Astrocyte of the hippocampus (primary cell): ENCODE results near the gene COL10A1.

ENCODE experiments used
- DNase-seq: peaks from one replicate; pipeline ENCODE4 v3.0.0; 2011; ENCODE audit warnings: low read depth, low spot score

COL10A1 gene

GRCh38 chr6:116126032-116126431 lies at the start of gene COL10A1:
TSS of gene COL10A1 (minus strand) at chr6:116126132. CDS start at chr6:116125492, 640 bp downstream.
- DNase-seq, result no peak

- no peak for DNase-seq
Observed at GRCh38 chr6:116175344-116175743, 49.4 kb upstream of the COL10A1 start.

DNA sequence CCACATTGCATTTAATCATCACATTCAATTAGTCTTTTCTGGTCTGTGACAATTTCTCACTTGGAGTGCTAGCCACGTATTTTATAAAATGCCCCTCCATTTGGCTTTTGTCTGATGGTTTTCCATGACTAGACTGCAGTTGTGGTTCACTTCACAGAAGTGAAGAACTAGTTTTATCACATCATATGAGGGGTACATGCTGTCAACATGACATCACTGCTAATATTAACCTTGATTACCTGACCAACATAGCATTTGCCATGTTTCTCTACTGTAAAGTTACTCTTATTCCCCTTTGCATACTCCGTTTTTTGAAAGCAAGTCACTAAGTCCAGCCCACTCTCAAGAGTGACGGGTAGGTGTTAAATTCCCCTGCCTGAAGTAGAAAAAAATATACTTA lies 48.0 kb upstream of the COL10A1 start:
- no peak for DNase-seq

DNA sequence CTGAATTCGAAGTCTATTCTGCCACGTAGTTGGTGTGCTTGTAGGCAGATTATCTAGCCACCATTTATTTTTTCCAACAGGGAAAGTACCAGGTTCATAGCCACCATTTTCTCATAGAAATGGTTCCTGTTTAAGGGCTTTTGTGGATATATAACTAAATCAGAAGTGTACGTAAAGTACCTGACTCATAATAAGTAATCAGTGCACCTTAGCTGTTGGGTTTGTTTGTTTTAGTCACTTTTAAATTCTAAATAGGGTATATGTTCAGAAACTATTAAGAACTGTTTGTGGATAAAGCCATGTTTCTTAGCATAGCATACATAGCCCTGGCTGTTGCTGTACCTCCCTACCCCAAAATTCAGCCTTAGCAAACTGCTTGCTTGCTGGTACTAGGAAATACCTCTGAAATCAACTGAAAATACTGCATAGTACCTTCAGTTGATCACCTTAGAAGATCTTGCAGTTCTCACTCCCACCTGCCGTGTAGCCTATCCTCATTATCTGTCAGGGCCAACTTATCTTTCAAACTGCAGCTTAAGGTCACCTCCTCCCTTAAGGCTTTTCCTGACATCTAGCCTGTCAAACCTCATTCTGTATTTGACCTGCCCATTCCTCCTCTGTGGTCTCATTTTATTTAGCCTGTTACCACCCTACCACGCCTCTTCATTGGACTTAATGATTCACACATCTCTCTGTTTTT lies 44.6 kb upstream of the COL10A1 start:
- no peak for DNase-seq

- DNase-seq, result no peak
Observed at GRCh38 chr6:116169880-116170279, 43.9 kb upstream of the COL10A1 start.

- DNase-seq, result no peak
Observed at GRCh38 chr6:116168148-116168547, 42.2 kb upstream of the COL10A1 start.

- no peak for DNase-seq
Observed at GRCh38 chr6:116166369-116166768, 40.4 kb upstream of the COL10A1 start.

GRCh38 chr6:116165596-116165995 lies 39.7 kb upstream of the COL10A1 start:
- DNase-seq, result no peak

DNA sequence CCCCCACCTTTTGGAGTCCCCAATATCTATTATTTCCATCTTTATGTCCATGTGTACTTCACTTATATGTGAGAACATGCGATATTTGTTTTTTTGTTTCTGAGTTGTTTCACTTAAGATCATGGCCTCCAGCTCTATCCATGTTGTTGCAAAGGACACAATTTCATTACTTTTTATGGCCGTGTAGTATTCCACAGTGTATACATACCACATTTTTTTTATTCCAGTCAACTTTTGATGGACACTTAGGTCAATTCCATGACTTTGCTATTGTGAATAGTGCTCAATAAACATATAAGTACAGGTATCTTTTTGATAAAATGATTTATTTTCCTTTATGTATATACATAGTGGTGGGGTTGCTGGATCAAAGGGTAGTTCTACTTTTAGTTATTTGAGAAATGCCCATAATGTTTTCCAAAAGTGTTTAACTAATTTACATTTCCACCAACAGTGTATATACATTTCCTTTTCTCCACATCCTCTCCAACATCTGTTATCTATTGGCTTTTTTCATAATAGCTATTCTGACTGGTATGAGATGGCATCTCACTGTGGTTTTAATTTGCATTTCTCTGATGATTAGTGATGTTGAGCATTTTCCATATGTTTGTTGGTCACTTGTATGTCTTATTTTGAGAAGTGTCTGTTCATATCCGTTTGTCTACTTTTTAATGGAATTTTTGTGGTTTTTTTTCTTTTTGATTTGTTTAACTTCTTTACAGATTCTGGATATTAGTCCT lies 34.0 kb upstream of the COL10A1 start:
- no peak for DNase-seq

- peak; percentile 38 for DNase-seq
Observed at GRCh38 chr6:116158641-116159040, 32.7 kb upstream of the COL10A1 start.

DNA sequence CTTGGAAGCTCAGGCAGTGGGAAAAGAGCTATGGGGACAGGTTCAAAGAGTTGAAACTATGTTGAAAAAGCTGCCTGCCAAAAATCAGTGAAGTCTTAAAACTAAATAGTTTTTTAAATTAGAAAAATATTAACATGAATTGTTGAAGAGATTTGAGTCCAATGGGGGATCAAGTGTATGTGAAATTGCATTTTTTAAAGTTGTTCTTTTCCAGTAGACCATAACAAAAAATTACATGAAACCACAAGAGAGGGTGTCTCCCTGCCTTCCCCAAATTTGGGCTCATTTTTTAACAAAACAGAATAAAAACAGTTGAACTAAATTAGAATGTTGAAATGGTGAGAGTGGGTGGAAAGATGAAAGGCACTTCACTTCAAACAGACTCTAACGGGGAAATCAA lies 31.5 kb upstream of the COL10A1 start:
- no peak for DNase-seq

GRCh38 chr6:116156405-116157326 lies 30.7 kb upstream of the COL10A1 start:
- no peak for DNase-seq

DNA sequence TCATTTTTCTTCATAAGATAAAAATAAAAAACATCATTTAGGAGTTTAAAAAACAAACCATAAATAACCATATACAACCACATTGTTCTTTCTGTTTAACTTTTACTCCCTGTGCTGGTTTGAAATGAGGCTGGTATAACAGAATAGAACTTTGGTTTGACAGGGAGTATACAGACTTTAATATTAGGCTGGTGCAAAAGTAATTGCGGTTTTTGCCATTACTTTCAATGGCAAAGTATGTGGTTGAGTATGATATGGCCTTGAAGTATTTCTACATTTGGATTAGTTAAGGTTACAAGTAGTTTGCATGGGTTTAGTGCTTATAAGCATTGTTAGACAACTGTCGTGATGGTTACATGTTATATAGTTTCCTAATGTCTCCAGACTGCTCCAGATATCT lies 29.0 kb upstream of the COL10A1 start:
- DNase-seq, result no peak

GRCh38 chr6:116152620-116153019 lies 26.7 kb upstream of the COL10A1 start:
- DNase-seq, result no peak

- DNase-seq, result peak; percentile 72
Observed at GRCh38 chr6:116145803-116146675, 20.1 kb upstream of the COL10A1 start.

DNA sequence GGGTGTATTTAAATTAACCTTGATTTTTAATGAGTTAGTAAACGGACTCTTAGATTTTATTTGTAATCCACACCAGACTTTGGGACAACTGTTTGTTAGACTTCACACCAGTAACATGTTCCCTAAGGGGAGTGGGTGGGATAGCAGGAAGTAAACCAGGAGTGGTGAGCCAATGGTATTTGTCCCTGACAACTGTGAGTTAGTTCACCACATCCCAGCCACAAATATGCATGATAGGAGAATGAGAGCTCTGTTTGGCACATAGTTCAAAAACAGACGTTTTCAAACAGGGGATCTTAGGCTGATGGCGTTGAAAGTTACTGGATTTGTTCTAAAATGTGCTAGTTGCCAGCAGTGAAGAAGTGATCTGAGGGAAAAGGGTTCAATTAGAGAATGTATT lies 18.7 kb upstream of the COL10A1 start:
- peak; percentile 94 for DNase-seq

DNA sequence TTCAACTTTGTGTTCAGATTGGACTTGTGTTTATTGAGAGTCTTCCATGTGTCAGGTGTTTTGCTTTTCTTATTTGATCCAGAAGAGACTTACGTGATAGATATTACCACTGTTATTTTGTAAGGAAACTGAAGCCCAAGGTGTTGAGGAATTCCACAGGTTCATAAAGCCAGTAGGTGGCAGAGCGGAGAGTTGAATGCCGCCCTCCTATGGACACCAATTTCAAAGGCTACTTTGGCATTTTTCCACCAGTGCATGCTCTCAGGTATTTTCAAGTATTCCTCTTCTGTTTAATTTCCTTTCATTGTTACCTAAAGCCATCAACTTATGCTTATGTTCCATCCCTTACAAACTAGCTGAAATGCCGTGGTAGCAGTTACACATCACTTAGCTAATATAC lies 14.0 kb upstream of the COL10A1 start:
- no peak for DNase-seq

GRCh38 chr6:116136933-116137340 lies 11.0 kb upstream of the COL10A1 start:
- DNase-seq, result no peak

GRCh38 chr6:116136373-116136772 lies 10.4 kb upstream of the COL10A1 start:
- no peak for DNase-seq

GRCh38 chr6:116133453-116133852 lies 7.5 kb upstream of the COL10A1 start:
- no peak for DNase-seq
